Measurements from ENCODE around the gene GPALPP1.

GRCh38 chr13:45040173-45040572, 50.8 kb downstream of the GPALPP1 start:
- TF ChIP-seq CTCF (IDR thresholded peaks at IDR 0.05) (no peak), POLR2A (IDR thresholded peaks at IDR 0.05) (no peak)

Measured in breast epithelium (tissue), 3 donors.